Mesendoderm (in vitro differentiated cells): Measurements from ENCODE around the gene PCYT2.

ENCODE experiments used
- DNase-seq: peaks from one replicate; pipeline ENCODE4 v3.0.0; 2013
- H2AK5ac ChIP-seq: 2 replicates; pipeline ENCODE4 v1.6.1; 2013; ENCODE audit warnings: low read length, inconsistent platforms
- H2BK120ac ChIP-seq: 2 replicates; pipeline ENCODE4 v1.6.1; 2013; ENCODE audit warnings: low read depth, mild to moderate bottlenecking, low read length, moderate library complexity, mixed read lengths
- H2BK15ac ChIP-seq: replicated peaks from 2 replicates; pipeline ENCODE4 v1.6.1; 2013; ENCODE audit warnings: low read depth, mild to moderate bottlenecking, moderate library complexity
- H2BK5ac ChIP-seq: 2 replicates; pipeline ENCODE4 v1.6.1; 2013; ENCODE audit warnings: low read length, inconsistent platforms
- H3K18ac ChIP-seq: 2 replicates; pipeline ENCODE4 v1.6.1; 2013; ENCODE audit warnings: mild to moderate bottlenecking, low read length, mixed read lengths
- H3K23ac ChIP-seq: one replicate; pipeline ENCODE4 v1.6.1; 2013; ENCODE audit warnings: low read length
- H3K27ac ChIP-seq: 2 replicates; pipeline ENCODE4 v1.5.1; 2013; ENCODE audit warnings: low read depth, mild to moderate bottlenecking, inconsistent platforms, low read length, moderate library complexity
- H3K27me3 ChIP-seq: 2 replicates; pipeline ENCODE4 v1.6.1; 2013; ENCODE audit warnings: low read length, control low read depth, mild to moderate bottlenecking, inconsistent platforms; ENCODE audit not compliant: insufficient read depth, poor library complexity
- H3K36me3 ChIP-seq: 2 replicates; pipeline ENCODE4 v1.6.1; 2013; ENCODE audit warnings: low read length, inconsistent platforms; ENCODE audit not compliant: control insufficient read depth, insufficient read depth
- H3K4ac ChIP-seq: one replicate; pipeline ENCODE4 v1.6.1; 2013; ENCODE audit warnings: low read depth, mild to moderate bottlenecking, low read length, moderate library complexity
- H3K4me1 ChIP-seq: 2 replicates; pipeline ENCODE4 v1.6.1; 2013; ENCODE audit warnings: low read depth, low read length, inconsistent platforms; ENCODE audit not compliant: control insufficient read depth
- H3K4me2 ChIP-seq: 2 replicates; pipeline ENCODE4 v1.6.1; 2013; ENCODE audit warnings: low read length
- H3K4me3 ChIP-seq: 2 replicates; pipeline ENCODE4 v1.5.1; 2013; ENCODE audit warnings: mild to moderate bottlenecking, low read length
- H3K56ac ChIP-seq: one replicate; pipeline ENCODE4 v1.6.1; 2013; ENCODE audit warnings: low read length
- H3K79me1 ChIP-seq: 2 replicates; pipeline ENCODE4 v1.6.1; 2013; ENCODE audit warnings: low read length, inconsistent platforms
- H3K79me2 ChIP-seq: 2 replicates; pipeline ENCODE4 v1.6.1; 2013; ENCODE audit warnings: mild to moderate bottlenecking, low read length; ENCODE audit not compliant: control insufficient read depth, insufficient read depth
- H3K9ac ChIP-seq: 2 replicates; pipeline ENCODE4 v1.6.1; 2013; ENCODE audit warnings: low read length, inconsistent platforms
- H4K5ac ChIP-seq: one replicate; pipeline ENCODE4 v1.6.1; 2013; ENCODE audit warnings: low read length
- H4K8ac ChIP-seq: one replicate; pipeline ENCODE4 v1.6.1; 2013; ENCODE audit warnings: low read depth, mild to moderate bottlenecking, control low read depth, low read length, moderate library complexity
- WGBS: extraction: QIAGEN DNeasy Blood & Tissue Kit; methylation state at CpG from one replicate; pipeline ENCODE4 v1.1.7; 2013; ENCODE audit warnings: low lambda C conversion rate, missing lambda C conversion rate; ENCODE audit not compliant: insufficient coverage; ENCODE audit errors: extremely low coverage; 5-methylcytosine and 5-hydroxymethylcytosine counted together

The PCYT2 gene

DNA sequence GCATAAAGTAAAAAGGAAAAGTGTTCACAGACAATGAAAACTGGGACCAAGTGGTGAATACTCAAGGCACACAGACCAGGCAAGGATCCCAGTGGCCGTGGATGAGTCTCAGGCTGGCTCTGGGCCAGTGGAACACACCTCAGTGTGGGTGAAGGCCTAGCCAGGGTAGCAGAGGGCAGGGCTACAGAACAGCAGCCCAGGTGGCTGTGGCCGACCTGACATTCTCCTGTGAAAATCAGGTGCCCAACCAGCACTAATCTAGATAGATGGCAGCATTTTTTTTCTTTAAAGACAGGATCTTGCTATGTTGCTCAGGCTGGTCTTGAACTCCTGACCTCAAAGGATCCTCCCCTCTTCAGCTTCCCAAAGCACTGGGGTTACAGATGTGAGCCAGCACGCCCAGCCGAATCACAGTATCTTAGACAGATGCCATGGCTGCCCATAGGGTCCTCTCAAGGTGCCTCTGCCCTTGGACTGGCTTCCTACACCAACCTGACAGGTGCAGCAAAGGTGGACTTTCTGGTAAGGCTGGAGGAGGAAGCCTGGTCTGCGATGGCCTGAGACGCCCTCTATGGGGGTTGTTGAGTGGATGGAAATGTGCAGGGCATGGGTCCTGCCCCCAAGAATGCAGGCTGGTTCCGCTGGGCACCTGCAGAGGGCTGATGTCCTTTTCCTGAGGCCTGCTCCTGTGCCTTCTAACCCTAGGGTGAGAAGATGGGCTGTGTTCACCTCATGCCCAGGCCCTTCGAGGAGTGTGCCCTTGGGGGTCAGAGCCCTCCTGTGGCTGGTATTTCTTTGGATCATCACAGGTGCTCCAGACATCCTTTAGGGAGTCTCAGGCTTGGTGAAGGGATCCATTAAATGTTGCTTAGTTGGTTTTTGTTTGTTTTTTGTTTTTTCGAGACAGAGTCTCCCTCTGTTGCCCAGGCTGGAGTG lies 47.1 kb downstream of the PCYT2 start:
- Histone ChIP-seq H3K4me3 (no peak overlapping the region), H3K23ac (no peak overlapping the region), H4K8ac (no peak overlapping the region), H3K79me1 (peaks cover 14% of the 10 kb centered on the region), H3K27ac (no peak overlapping the region), H3K36me3 (peaks cover 2% of the 10 kb centered on the region), H2BK120ac (no peak overlapping the region), H3K79me2 (peaks cover 18% of the 10 kb centered on the region), H2AK5ac (no peak overlapping the region), H3K9ac (no peak overlapping the region), H2BK5ac (no peak overlapping the region), H3K27me3 (no peaks in the 10 kb centered on the region), H3K4ac (no peak overlapping the region), H4K5ac (no peak overlapping the region), H3K56ac (no peak overlapping the region), H2BK15ac (no peak overlapping the region), H3K18ac (no peak overlapping the region), H3K4me2 (no peak overlapping the region), H3K4me1 (no peaks in the 10 kb centered on the region)
- peak; percentile 52 for DNase-seq
- WGBS = no CpG with 5 or more reads among the region's 9 CpGs

DNA sequence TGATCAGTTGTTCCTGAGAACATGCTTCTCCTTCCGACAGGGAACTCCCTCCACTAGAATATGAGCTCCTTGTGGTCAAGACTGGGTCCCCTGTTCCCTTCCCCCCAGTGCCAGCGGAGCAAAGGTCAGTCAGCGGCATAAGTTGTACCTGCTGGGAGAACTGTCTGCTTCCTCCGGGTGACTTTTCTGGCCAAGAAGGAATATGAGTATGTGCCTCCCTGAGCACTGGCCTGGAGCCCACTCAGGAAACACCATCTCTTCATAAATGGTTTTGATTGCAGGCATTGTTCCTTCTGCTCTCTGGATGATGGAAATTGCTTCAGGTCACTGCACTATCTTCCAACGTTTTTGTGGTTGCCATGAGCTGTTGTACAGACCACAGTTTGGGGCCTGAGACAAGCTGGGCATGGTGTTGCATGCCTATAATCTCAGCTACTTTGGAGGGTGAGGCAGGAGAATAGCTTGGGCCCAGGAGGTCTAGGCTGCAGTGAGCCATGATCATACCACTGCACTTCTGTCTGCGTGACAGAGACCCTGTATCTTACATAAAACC lies 48.0 kb downstream of the PCYT2 start:
- no CpG with 5 or more reads among the region's 6 CpGs for WGBS
- Histone ChIP-seq H3K56ac (no peak overlapping the region), H3K4me1 (peaks cover 2% of the 10 kb centered on the region), H3K27me3 (no peaks in the 10 kb centered on the region), H3K79me1 (peaks cover 20% of the 10 kb centered on the region), H2BK5ac (no peak overlapping the region), H2BK120ac (no peak overlapping the region), H3K4me2 (no peak overlapping the region), H4K8ac (no peak overlapping the region), H2AK5ac (no peak overlapping the region), H3K79me2 (peaks cover 27% of the 10 kb centered on the region), H3K23ac (no peak overlapping the region), H3K9ac (no peak overlapping the region), H2BK15ac (no peak overlapping the region), H3K18ac (no peak overlapping the region), H3K4ac (no peak overlapping the region), H4K5ac (no peak overlapping the region), H3K4me3 (no peak overlapping the region), H3K27ac (no peak overlapping the region), H3K36me3 (peaks cover 2% of the 10 kb centered on the region)
- DNase-seq = no peak

GRCh38 chr17:81860756-81861568 lies 50.2 kb downstream of the PCYT2 start:
- H2AK5ac ChIP-seq = peak overlapping the region; percentile 72
- peaks cover 2% of the 10 kb centered on the region for H3K4me1 ChIP-seq

DNA sequence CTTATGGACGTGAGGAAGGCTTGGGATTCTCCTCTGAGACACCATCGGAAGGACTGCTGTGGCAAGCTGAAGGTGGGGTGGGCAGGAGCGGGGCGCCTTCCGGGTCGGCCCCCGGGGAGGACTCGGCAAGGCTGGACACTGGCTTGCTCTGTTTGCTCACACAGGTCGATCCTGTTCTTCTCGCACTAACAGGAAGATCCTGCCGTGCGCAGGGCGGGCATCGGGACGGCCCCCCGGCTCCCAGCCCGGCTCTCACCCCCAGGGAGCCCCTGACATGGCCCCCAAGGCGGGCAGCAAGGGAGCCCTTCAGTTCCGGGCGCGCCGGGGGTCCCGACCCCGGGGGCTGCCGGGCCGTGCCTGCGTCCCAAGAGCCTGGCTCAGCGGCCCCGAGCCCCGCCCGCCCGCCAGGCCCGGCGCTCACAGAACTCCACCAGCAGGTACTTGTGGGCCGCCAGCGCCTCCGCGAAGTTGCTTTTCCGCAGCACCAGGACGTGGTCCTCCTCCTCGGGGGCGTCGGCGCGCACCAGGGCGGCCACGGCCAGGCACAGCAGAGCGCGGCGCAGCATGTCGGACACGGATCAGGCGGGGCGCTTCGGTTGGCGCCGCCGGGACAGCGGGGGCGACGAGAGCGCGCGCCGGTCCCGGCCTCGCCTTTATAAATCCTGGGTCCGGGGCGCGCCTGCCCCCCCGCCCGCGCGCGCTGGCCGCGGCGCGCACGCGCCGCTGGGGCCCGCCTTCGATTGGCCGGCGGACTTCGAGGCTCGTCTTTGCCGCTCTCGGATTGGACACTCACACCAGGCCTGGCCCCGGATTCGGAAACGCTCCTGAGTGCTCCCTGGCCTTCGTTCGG lies 51.1 kb downstream of the PCYT2 start, which contains the start of gene P4HB:
P4HB (minus strand) TSS at position 630 of the 850 bp plus-strand sequence; CDS start at position 566, 64 bp downstream.
- peak within 1 kb of the TSS; percentile 94 for H3K4me3 ChIP-seq
- H4K8ac ChIP-seq = no peak within 1 kb of the TSS
- H2BK120ac ChIP-seq = peak within 1 kb of the TSS; percentile 62
- H2AK5ac ChIP-seq = peak within 1 kb of the TSS; percentile 72
- H3K36me3 ChIP-seq = peaks cover 6% of the 10 kb centered on the region
- peaks cover 2% of the 10 kb centered on the region for H3K4me1 ChIP-seq
- peak within 1 kb of the TSS; percentile 49 for H3K4me2 ChIP-seq
- H3K4ac ChIP-seq = peak within 1 kb of the TSS; percentile 90
- peak within 1 kb of the TSS; percentile 71 for H4K5ac ChIP-seq
- no peak within 1 kb of the TSS for H2BK15ac ChIP-seq
- peak within 1 kb of the TSS; percentile 100 for H3K56ac ChIP-seq
- H2BK5ac ChIP-seq = peak within 1 kb of the TSS; percentile 81
- peak within 1 kb of the TSS; percentile 97 for H3K9ac ChIP-seq
- peaks cover 25% of the 10 kb centered on the region for H3K79me1 ChIP-seq
- H3K27ac ChIP-seq = peak within 1 kb of the TSS; percentile 55
- H3K79me2 ChIP-seq = peaks cover 36% of the 10 kb centered on the region
- H3K18ac ChIP-seq = peak within 1 kb of the TSS; percentile 92
- DNase-seq = no peak
- H3K27me3 ChIP-seq = no peaks in the 10 kb centered on the region
- no CpG with 5 or more reads among the region's 95 CpGs for WGBS
- peak within 1 kb of the TSS; percentile 95 for H3K23ac ChIP-seq

More at GRCh38 chr17:81860756-81861568, 50.2 kb downstream of the PCYT2 start:
- peak overlapping the region; percentile 94 for H3K4me3 ChIP-seq
- peak overlapping the region; percentile 71 for H4K5ac ChIP-seq
- H3K9ac ChIP-seq = peak overlapping the region; percentile 97
- H2BK120ac ChIP-seq = no peak overlapping the region
- peak overlapping the region; percentile 39 for H3K4me2 ChIP-seq
- peak overlapping the region; percentile 34 for H3K18ac ChIP-seq
- peaks cover 35% of the 10 kb centered on the region for H3K79me2 ChIP-seq
- peaks cover 26% of the 10 kb centered on the region for H3K79me1 ChIP-seq
- peaks cover 6% of the 10 kb centered on the region for H3K36me3 ChIP-seq
- peak overlapping the region; percentile 81 for H2BK5ac ChIP-seq
- peak overlapping the region; percentile 100 for H3K56ac ChIP-seq
- H3K27me3 ChIP-seq = no peaks in the 10 kb centered on the region
- no CpG with 5 or more reads among the region's 74 CpGs for WGBS
- DNase-seq = peak; percentile 100
- H4K8ac ChIP-seq = no peak overlapping the region
- H3K27ac ChIP-seq = peak overlapping the region; percentile 55
- no peak overlapping the region for H3K23ac ChIP-seq
- peak overlapping the region; percentile 90 for H3K4ac ChIP-seq
- H2BK15ac ChIP-seq = no peak overlapping the region
